ENCODE results near the gene GLCE. TPM values are rescaled to one million over a fixed set of nuclear protein-coding genes. Genes with fewer than 3 reads are reported as not detected.

Gene GLCE
- total and polyA plus RNA-seq, 9 of the 15 experiments (the other 6 are each of a cell fraction or from before 2014, with no cell fraction given): 4.6 to 12.3 (median 10.6) TPM

- POLR2A ChIA-PET: no interaction called here
- in situ Hi-C loops (cut with MboI): loop anchor here (5.0 kb wide), 1 partner anchor 165 kb away; no protein-coding TSS in a partner anchor
- no peak overlapping the region for H3K4me2 ChIP-seq (ENCODE audit: insufficient read depth, low read length)
These were observed 61.6 kb downstream of the GLCE start for GRCh38 chr15:69222002-69222474.

More at GRCh38 chr15:69222002-69222474, 61.6 kb downstream of the GLCE start:
- H3K79me2 ChIP-seq (ENCODE audit: control insufficient read depth, insufficient read depth, low read length): no peaks in the 10 kb centered on the region
- H3K9ac ChIP-seq (ENCODE audit: insufficient read depth in 1 of 2, low read depth in 2 of 2, low read length in 2 of 2): no peak overlapping the region
- intact Hi-C loops (cut with micrococcal nuclease): no loop called here
- no peaks in the 10 kb centered on the region for H3K4me1 ChIP-seq (replicated peaks in 1 of 2; ENCODE audit: control insufficient read depth in 2 of 2, insufficient read depth in 2 of 2, low read length in 2 of 2)
- H3K9me3 ChIP-seq (replicated peaks; ENCODE audit: control insufficient read depth, insufficient read depth, low read depth, low read length): no peaks in the 10 kb centered on the region
- no peak for TF ChIP-seq LCOR (CRISPR knock-in tag; IDR thresholded peaks at IDR 0.05)
- no peak for TF ChIP-seq ZNF224 (CRISPR knock-in tag; IDR thresholded peaks at IDR 0.05)
- TF ChIP-seq KLF6 (CRISPR knock-in tag; IDR thresholded peaks at IDR 0.05; ENCODE audit: borderline replicate concordance): no peak
- no peak for TF ChIP-seq GTF2E2 (tag; IDR thresholded peaks at IDR 0.05)
- TF ChIP-seq, protein P1, sequence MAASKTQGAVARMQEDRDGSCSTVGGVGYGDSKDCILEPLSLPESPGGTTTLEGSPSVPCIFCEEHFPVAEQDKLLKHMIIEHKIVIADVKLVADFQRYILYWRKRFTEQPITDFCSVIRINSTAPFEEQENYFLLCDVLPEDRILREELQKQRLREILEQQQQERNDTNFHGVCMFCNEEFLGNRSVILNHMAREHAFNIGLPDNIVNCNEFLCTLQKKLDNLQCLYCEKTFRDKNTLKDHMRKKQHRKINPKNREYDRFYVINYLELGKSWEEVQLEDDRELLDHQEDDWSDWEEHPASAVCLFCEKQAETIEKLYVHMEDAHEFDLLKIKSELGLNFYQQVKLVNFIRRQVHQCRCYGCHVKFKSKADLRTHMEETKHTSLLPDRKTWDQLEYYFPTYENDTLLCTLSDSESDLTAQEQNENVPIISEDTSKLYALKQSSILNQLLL (CRISPR knock-in tag; IDR thresholded peaks at IDR 0.05; ENCODE audit: borderline replicate concordance): no peak
- no peak for TF ChIP-seq TBL1XR1 (IDR thresholded peaks at IDR 0.05; ENCODE audit: low read length in 2 of 2)
- no peak for TF ChIP-seq TEAD4 (IDR thresholded peaks at IDR 0.05; ENCODE audit: low read length)
- TF ChIP-seq TEAD4 (CRISPR knock-in tag; IDR thresholded peaks at IDR 0.05; ENCODE audit: borderline replicate concordance): no peak
- no peak for TF ChIP-seq ZNF395 (CRISPR knock-in tag; IDR thresholded peaks at IDR 0.05)
- TF ChIP-seq WHSC1 (IDR thresholded peaks at IDR 0.05; ENCODE audit: low read length): no peak
- no peak for TF ChIP-seq SAFB2 (IDR thresholded peaks at IDR 0.05; ENCODE audit: borderline replicate concordance, low read depth, low read length, severe bottlenecking)
- no peak for TF ChIP-seq HDAC8 (tag; IDR thresholded peaks at IDR 0.05)
- TF ChIP-seq SAP30 (IDR thresholded peaks at IDR 0.05; ENCODE audit: borderline replicate concordance, insufficient read depth, low read depth, low read length, poor library complexity, severe bottlenecking): no peak
- TF ChIP-seq POLR2H (tag; IDR thresholded peaks at IDR 0.05; ENCODE audit: low read depth): no peak
- peaks cover 0 to 5% of the 10 kb centered on the region in 2 experiments; a peak in 1 of 5 replicates for H3K27me3 ChIP-seq (ENCODE audit: control insufficient read depth in 2 of 2, insufficient read depth in 2 of 2, low read length in 2 of 2)
- no peaks in the 10 kb centered on the region for H4K20me1 ChIP-seq (replicated peaks; ENCODE audit: control insufficient read depth, insufficient read depth, low read length)
- ATAC-seq (no peak), DNase-seq (ENCODE audit: extremely low read depth in 1 of 4, low spot score in 3 of 4) (no peak), FAIRE-seq (no peak)
- BruUV-seq (replicated peaks): no TSS peak
- H3K9me1 ChIP-seq (ENCODE audit: control insufficient read depth, insufficient read depth, low read length): no peaks in the 10 kb centered on the region
- no peaks in the 10 kb centered on the region for H3K36me3 ChIP-seq (ENCODE audit: control insufficient read depth, insufficient read depth, low read length)
- WGBS (ENCODE audit: insufficient coverage, low coverage, missing lambda C conversion rate): 20% methylated on average over 6 of the region's 6 CpGs
- no peak overlapping the region for H3K4me3 ChIP-seq
- H3K27ac ChIP-seq (ENCODE audit: extremely low read depth, low read depth, low read length): no peak overlapping the region
- CTCF ChIA-PET (ENCODE audit: low intra/inter-chr PET ratio): no interaction called here
- H2AFZ ChIP-seq (ENCODE audit: low read depth, low read length): no peak overlapping the region
